GM21526 (cell line): ENCODE results near the gene NOPCHAP1.

Experiments used
- ATAC-seq: cut with Tn5 transposase; IDR thresholded peaks from one replicate; pipeline ENCODE4 v1.9.1; 2021; ENCODE audit warnings: moderate library complexity; ENCODE audit not compliant: unreplicated experiment, low FRiP score

The NOPCHAP1 gene

GRCh38 chr12:105018012-105018411, 31.9 kb downstream of the NOPCHAP1 start:
- no peak for ATAC-seq

DNA sequence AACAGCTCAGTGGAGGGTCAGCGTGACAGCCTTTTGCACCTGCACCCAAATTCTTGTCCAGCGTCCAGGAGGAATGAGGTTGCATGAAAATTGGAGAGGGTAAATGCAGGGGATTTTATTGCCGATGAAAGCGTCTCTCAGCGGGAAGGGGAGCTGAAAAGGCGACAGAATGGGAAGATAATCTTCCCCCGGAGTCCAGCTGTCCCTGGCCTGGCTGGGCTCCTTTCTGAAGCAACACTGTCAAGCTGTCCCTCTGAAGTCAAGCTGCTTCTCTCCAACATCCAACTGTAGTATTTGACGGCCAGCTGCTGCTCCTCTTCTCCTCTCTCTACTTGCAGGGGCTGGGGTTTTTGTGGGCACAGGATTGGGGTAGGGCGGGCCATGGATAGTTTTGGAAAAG, 32.7 kb downstream of the NOPCHAP1 start:
- no peak for ATAC-seq

- ATAC-seq = no peak
Measured at GRCh38 chr12:105020241-105020962, 34.3 kb downstream of the NOPCHAP1 start.

DNA sequence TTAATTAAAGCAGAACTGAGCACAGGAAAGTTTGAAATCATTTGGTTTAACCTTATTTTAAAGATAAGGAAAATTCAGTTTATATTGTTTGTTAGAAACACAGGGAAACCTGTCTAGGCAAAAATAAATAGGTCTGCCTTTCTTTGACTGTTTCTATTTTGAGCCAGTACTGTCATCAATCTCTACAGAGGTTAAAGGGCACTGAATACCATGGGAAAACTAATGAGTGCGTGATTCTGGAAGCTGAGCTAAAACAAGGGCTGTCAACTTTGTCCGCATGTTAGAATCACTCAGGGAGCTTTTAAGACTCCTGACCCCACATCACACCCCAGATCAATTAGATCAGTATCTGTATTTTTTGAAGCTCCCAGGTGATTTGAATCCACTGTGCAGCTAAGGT, 38.8 kb downstream of the NOPCHAP1 start:
- ATAC-seq = no peak

- ATAC-seq = no peak
Measured at GRCh38 chr12:105025890-105026289, 39.8 kb downstream of the NOPCHAP1 start.

DNA sequence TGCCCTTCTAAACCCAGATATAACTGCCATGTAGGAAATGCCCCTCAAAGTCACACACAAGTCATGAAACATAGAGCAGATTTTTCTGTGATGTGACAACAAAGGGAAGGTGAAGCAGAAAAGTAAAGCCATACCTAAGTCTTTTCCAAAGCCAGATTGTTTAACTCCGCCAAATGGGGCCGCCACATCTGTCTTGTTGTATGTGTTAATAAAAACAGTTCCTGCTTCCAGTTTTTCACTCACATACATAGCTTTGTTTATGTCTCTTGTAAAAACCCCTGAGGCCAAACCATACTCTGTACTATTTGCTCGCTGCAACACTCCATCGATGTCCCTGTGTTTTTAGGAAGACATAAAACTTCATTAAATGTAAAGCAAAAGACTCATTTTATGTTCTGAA, 40.3 kb downstream of the NOPCHAP1 start:
- no peak for ATAC-seq

DNA sequence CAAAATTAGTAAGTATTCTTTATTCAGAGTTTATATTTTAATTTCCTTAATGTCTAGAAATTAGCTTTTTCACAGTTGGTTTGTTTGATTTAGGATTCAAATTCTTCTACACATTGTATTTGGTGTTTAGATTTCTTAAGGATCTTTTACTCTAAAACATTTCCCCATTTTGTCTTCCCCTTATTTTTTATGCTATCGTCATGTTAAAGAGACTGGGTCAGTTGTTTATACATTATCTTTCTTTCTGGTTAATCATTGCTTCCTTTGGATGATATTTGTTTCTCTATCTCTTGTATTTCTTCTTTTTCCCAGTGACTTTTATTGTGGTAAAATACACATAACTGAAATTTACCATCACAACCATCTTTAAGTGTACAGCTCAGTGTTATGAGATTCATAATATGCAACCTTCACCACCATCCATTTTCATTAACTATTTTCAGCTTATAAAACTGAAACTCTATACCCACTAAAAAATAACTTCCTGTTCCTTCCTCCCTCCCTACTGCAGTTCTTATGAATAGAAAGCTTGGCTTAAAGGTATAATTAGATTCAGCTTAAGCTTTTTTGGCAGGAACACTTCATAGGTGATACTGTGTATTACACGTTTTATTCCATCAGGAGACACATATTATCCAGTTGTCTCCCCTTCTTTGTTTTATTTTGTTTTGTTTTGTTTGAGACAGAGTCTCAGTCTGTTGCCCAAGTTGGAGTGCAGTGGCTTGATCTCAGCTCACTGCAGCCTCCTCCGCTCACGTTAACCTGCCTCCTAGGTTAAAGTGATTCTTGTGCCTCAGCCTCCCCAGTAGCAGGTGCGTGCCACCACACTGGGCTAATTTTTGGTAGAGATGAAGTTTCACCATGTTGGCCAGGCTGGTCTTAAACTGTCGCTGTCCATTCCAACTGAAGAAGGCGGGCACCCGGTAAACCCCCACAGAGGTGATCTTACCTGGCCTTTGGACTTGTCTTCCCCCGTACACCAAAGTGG, 45.0 kb downstream of the NOPCHAP1 start:
- ATAC-seq = no peak

DNA sequence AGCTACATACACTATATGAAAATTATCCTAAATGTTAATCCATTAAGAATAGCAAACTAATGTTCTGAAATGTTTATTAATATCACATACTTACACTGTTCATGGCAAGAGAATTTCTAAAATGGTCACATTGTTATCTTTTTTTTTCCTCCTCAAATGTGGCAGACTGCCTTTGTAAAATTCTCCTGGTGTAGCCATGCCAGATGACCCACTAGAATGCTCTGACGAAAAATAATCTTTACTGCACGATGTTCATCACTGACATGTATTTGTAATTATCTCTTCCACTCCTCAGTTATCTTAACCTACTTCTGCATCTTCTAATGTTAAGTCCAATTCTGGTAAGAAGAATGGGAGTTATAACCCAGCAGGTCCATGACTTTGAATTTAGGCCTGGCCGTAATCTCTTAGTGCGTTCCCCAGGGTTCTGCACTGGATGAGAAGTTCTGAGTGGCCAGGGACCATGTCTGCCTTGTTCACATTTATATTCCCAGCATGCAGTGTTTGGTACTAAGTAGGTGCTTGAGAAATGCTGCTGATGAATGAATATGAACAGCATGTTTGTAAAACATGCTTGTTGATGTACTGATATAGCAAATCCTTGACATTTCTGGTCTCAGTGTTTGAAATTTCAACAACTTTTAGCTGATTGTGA, 46.7 kb downstream of the NOPCHAP1 start:
- no peak for ATAC-seq

DNA sequence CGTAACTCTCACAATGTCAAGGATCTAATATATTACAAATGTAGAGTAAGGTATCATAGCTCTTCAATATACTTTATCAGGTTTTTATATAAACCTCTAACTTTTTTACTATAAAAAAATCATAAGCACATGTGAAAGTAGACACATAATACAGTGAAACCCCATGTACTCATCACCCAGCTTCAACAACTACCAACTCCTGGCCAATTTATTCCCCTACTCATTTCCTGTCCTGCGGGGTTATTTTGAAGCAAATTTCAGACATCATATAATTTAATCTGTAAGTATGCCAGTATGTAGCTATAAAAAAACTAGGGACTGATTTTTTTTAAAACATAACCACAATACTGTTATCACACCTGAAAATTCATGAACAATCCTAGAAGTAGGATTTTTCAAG, 47.7 kb downstream of the NOPCHAP1 start:
- no peak for ATAC-seq
